Measurements from ENCODE around the gene PIGA.
"Not testable (repeated sequence)": the region's sequence is repeated elsewhere in the genome, so short reads cannot be mapped to it uniquely, and the experiment has no call there.

PIGA gene

GRCh38 chrX:15292861-15293260, 42.5 kb downstream of the PIGA start:
- no peak overlapping the region for H3K9ac ChIP-seq (ENCODE audit: low read length)

GRCh38 chrX:15277604-15278003, 57.7 kb downstream of the PIGA start:
- no peak for DNase-seq
- Histone ChIP-seq H3K36me3 (replicated peaks; ENCODE audit: insufficient read depth, low read length) (no peaks in the 10 kb centered on the region), H3K4me2 (ENCODE audit: low read depth, low read length) (no peak overlapping the region), H2AFZ (ENCODE audit: low read length) (no peak overlapping the region), H3K79me2 (ENCODE audit: low read length) (no peaks in the 10 kb centered on the region), H3K27me3 (replicated peaks; ENCODE audit: insufficient read depth, low read length) (no peaks in the 10 kb centered on the region), H3F3A (ENCODE audit: insufficient read depth, low read length) (no peaks in the 10 kb centered on the region), H3K9me3 (replicated peaks; ENCODE audit: insufficient read depth, low read length) (no peaks in the 10 kb centered on the region), H3K27ac (ENCODE audit: low read length) (no peak overlapping the region), H3K9ac (ENCODE audit: low read length) (no peak overlapping the region), H3K4me1 (ENCODE audit: low read length) (no peaks in the 10 kb centered on the region), H3K4me3 (ENCODE audit: low read length) (no peak overlapping the region), H4K20me1 (ENCODE audit: insufficient read depth, low read length) (no peaks in the 10 kb centered on the region), H3K9me2 (replicated peaks; ENCODE audit: insufficient read depth, low read length) (no peaks in the 10 kb centered on the region)
- TF ChIP-seq EZH2 (optimal IDR thresholded peaks at IDR 0.05; ENCODE audit: low read depth, low read length) (no peak), EZH2phosphoT487 (IDR thresholded peaks at IDR 0.05; ENCODE audit: low read length) (no peak), CTCF (IDR thresholded peaks at IDR 0.05; ENCODE audit: low read length) (no peak)

More at GRCh38 chrX:15292861-15293260, 42.5 kb downstream of the PIGA start:
- no peaks in the 10 kb centered on the region for H3K4me1 ChIP-seq (ENCODE audit: low read length)
- no peaks in the 10 kb centered on the region for H3K9me2 ChIP-seq (replicated peaks; ENCODE audit: insufficient read depth, low read length)
- H2AFZ ChIP-seq (ENCODE audit: low read length) = no peak overlapping the region
- DNase-seq = no peak
- no peak for TF ChIP-seq EZH2phosphoT487 (IDR thresholded peaks at IDR 0.05; ENCODE audit: low read length)
- no peak for TF ChIP-seq EZH2 (optimal IDR thresholded peaks at IDR 0.05; ENCODE audit: low read depth, low read length)
- TF ChIP-seq CTCF (IDR thresholded peaks at IDR 0.05; ENCODE audit: low read length) = no peak
- H3K27me3 ChIP-seq (replicated peaks; ENCODE audit: insufficient read depth, low read length) = no peaks in the 10 kb centered on the region
- no peak overlapping the region for H3K4me3 ChIP-seq (ENCODE audit: low read length)
- no peaks in the 10 kb centered on the region for H3K36me3 ChIP-seq (replicated peaks; ENCODE audit: insufficient read depth, low read length)
- H4K20me1 ChIP-seq (ENCODE audit: insufficient read depth, low read length) = no peaks in the 10 kb centered on the region
- no peaks in the 10 kb centered on the region for H3F3A ChIP-seq (ENCODE audit: insufficient read depth, low read length)
- no peak overlapping the region for H3K4me2 ChIP-seq (ENCODE audit: low read depth, low read length)
- H3K27ac ChIP-seq (ENCODE audit: low read length) = no peak overlapping the region
- H3K79me2 ChIP-seq (ENCODE audit: low read length) = no peaks in the 10 kb centered on the region
- H3K9me3 ChIP-seq (replicated peaks; ENCODE audit: insufficient read depth, low read length) = no peaks in the 10 kb centered on the region

DNA sequence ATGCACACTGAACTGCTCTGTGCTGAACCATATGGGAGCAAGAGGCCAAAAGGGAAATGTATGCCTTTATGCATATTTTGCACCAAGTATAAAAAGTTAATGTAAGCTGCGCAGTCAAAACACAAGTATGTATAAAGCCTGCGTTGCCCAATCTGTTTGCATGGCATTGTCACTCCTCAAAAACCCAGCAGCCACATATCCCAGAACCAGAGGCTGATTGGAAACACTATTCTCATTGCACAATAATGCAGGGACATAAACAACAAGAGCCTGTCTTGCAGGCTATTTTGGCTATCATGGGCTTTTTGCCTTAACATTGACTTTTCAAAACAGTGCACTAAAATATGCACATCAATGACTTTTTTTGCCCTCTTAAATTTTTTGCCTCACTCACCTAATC, 60.4 kb downstream of the PIGA start:
- no peaks in the 10 kb centered on the region for H3K9me3 ChIP-seq (replicated peaks; ENCODE audit: insufficient read depth, low read length)
- H3K36me3 ChIP-seq (replicated peaks; ENCODE audit: insufficient read depth, low read length) = no peaks in the 10 kb centered on the region
- TF ChIP-seq EZH2 (optimal IDR thresholded peaks at IDR 0.05; ENCODE audit: low read depth, low read length) (no peak), EZH2phosphoT487 (IDR thresholded peaks at IDR 0.05; ENCODE audit: low read length) (no peak), CTCF (IDR thresholded peaks at IDR 0.05; ENCODE audit: low read length) (no peak)
- no peaks in the 10 kb centered on the region for H3K27me3 ChIP-seq (replicated peaks; ENCODE audit: insufficient read depth, low read length)
- no peak for DNase-seq
- H3K4me2 ChIP-seq (ENCODE audit: low read depth, low read length) = no peak overlapping the region
- no peaks in the 10 kb centered on the region for H3F3A ChIP-seq (ENCODE audit: insufficient read depth, low read length)
- no peak overlapping the region for H3K9ac ChIP-seq (ENCODE audit: low read length)
- no peaks in the 10 kb centered on the region for H3K9me2 ChIP-seq (replicated peaks; ENCODE audit: insufficient read depth, low read length)
- H4K20me1 ChIP-seq (ENCODE audit: insufficient read depth, low read length) = no peaks in the 10 kb centered on the region
- H2AFZ ChIP-seq (ENCODE audit: low read length) = no peak overlapping the region
- no peak overlapping the region for H3K4me3 ChIP-seq (ENCODE audit: low read length)
- H3K79me2 ChIP-seq (ENCODE audit: low read length) = no peaks in the 10 kb centered on the region
- no peak overlapping the region for H3K27ac ChIP-seq (ENCODE audit: low read length)
- H3K4me1 ChIP-seq (ENCODE audit: low read length) = no peaks in the 10 kb centered on the region

GRCh38 chrX:15273275-15273674, 62.0 kb downstream of the PIGA start:
- not testable (repeated sequence) for H3K9ac ChIP-seq (ENCODE audit: low read length); H3K27ac ChIP-seq (ENCODE audit: low read length); H2AFZ ChIP-seq (ENCODE audit: low read length); H4K20me1 ChIP-seq (ENCODE audit: insufficient read depth, low read length); H3K4me2 ChIP-seq (ENCODE audit: low read depth, low read length); H3K4me1 ChIP-seq (ENCODE audit: low read length); H3K36me3 ChIP-seq (replicated peaks; ENCODE audit: insufficient read depth, low read length); DNase-seq; H3K27me3 ChIP-seq (replicated peaks; ENCODE audit: insufficient read depth, low read length); H3K79me2 ChIP-seq (ENCODE audit: low read length); H3F3A ChIP-seq (ENCODE audit: insufficient read depth, low read length); H3K9me2 ChIP-seq (replicated peaks; ENCODE audit: insufficient read depth, low read length); H3K9me3 ChIP-seq (replicated peaks; ENCODE audit: insufficient read depth, low read length); H3K4me3 ChIP-seq (ENCODE audit: low read length)
